Body of pancreas (tissue), 4 donors: ENCODE measurements around the gene PPP1R37.

Experiments
- POLR2A ChIP-seq, 3 donors: fragments of 450-650 bp; IDR thresholded peaks; one replicate each; pipeline ENCODE4 v1.6.1; 2016; ENCODE audit warnings: antibody characterized with exemption in 3 of 3, mild to moderate bottlenecking in 2 of 3
- TF ChIP-seq, protein P1 (sequence below), 7 experiments: fragments of 450-650 bp in 4 of 7; fragments of 200-600 bp in 3 of 7; sonication (generic) in 3 of 7; IDR thresholded peaks; one replicate each; pipeline ENCODE4 v1.5.1; 2016 to 2019; ENCODE audit warnings: antibody characterized with exemption in 7 of 7

DNA sequence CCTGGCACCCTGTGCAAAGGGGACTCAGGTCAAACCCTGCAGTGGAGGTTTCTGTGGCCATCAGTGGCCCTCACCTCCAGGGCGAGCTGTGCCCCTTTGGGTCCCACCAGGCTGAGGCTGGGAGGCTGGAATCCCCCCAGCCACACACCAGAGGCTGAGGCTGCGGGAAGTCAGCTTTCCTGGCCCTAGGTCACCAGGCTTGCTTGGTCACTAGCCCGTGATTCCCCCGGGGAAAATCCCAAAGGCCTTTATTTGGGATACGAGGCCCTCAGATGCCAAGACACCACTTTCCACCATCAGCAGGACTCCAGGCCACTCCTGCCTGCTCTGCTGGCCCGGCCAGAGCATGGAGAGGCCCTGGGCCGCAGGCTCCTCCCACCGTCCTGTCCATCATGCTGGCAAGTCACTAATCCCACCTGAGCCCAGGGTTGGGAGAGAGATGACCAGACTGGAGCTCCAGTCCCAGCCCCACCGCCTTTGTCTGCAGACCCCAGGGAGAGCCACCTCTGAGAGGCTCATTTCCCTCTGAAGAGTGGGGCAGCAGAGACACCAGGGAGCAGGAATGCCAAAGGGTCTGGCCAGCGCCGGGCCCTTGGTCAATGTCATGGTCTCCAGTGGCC, 63.1 kb downstream of the PPP1R37 start:
- TF ChIP-seq, protein P1, sequence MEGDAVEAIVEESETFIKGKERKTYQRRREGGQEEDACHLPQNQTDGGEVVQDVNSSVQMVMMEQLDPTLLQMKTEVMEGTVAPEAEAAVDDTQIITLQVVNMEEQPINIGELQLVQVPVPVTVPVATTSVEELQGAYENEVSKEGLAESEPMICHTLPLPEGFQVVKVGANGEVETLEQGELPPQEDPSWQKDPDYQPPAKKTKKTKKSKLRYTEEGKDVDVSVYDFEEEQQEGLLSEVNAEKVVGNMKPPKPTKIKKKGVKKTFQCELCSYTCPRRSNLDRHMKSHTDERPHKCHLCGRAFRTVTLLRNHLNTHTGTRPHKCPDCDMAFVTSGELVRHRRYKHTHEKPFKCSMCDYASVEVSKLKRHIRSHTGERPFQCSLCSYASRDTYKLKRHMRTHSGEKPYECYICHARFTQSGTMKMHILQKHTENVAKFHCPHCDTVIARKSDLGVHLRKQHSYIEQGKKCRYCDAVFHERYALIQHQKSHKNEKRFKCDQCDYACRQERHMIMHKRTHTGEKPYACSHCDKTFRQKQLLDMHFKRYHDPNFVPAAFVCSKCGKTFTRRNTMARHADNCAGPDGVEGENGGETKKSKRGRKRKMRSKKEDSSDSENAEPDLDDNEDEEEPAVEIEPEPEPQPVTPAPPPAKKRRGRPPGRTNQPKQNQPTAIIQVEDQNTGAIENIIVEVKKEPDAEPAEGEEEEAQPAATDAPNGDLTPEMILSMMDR (IDR thresholded peaks at IDR 0.05) = no peak
- no peak for TF ChIP-seq POLR2A (IDR thresholded peaks at IDR 0.05)
